ENCODE measurements around the gene WWOX. TPM values are rescaled to one million over a fixed set of nuclear protein-coding genes. Genes with fewer than 3 reads are reported as not detected.

WWOX gene
- total RNA-seq, 6 experiments from 2014 or later: 0.46 to 3.4 (median 1.3) TPM

DNA sequence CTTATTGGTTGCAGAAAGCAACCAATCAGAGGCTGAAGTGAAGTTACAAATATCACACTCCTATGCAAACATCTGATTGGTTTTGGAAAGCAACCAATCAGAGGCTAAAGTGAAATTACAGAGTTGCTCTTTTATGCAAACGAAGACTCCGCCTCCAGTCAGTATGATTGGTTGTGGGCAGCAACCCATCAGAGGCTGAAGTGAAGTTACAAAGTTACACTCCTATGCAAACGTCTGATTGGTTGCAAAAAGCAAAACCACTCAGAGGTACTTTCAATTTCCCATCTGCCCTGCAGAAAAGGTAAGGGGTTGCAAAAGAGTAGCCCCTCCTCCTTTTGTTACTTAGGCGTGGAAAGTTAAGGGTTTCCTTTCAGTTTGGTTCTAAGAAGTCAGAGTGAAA lies 803.8 kb downstream of the WWOX start:
- H3K36me3 Mint-ChIP-seq (ENCODE audit: low read depth): no peaks in the 10 kb centered on the region
- H3K4me3 Mint-ChIP-seq: no peak overlapping the region
- H3K9me3 Mint-ChIP-seq: peaks cover 55% of the 10 kb centered on the region
- no peaks in the 10 kb centered on the region for H3K4me1 Mint-ChIP-seq (ENCODE audit: low read depth)
- H3K27ac Mint-ChIP-seq: no peak overlapping the region
- TF ChIP-seq, protein P1, sequence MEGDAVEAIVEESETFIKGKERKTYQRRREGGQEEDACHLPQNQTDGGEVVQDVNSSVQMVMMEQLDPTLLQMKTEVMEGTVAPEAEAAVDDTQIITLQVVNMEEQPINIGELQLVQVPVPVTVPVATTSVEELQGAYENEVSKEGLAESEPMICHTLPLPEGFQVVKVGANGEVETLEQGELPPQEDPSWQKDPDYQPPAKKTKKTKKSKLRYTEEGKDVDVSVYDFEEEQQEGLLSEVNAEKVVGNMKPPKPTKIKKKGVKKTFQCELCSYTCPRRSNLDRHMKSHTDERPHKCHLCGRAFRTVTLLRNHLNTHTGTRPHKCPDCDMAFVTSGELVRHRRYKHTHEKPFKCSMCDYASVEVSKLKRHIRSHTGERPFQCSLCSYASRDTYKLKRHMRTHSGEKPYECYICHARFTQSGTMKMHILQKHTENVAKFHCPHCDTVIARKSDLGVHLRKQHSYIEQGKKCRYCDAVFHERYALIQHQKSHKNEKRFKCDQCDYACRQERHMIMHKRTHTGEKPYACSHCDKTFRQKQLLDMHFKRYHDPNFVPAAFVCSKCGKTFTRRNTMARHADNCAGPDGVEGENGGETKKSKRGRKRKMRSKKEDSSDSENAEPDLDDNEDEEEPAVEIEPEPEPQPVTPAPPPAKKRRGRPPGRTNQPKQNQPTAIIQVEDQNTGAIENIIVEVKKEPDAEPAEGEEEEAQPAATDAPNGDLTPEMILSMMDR (IDR thresholded peaks at IDR 0.05): no peak
- H3K27me3 Mint-ChIP-seq (ENCODE audit: insufficient read depth): no peaks in the 10 kb centered on the region; the same call in 1 of the 2 replicates
- DNase-seq: no peak

DNA sequence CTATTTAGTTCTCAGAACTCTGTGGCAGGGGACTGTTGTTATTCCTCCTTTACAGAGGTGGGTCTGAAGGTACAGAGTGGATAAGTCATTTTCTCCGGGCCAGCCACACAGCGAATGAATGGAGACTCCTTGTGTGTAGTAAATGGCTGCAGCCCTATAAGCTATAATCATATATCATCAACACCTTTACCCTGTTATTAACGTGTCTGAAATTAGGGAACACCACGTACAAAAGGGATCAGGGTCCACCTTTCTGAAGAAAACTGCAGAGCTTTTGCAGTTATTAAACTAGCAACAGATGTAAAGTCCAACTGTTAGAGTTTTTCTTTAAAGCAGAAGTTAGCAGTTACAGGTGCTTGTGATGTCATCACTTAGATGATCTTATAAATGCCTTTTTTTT lies 804.4 kb downstream of the WWOX start:
- no peak for DNase-seq
- H3K4me1 Mint-ChIP-seq (ENCODE audit: low read depth): no peaks in the 10 kb centered on the region
- H3K27ac Mint-ChIP-seq: no peak overlapping the region
- no peaks in the 10 kb centered on the region; the same call in 1 of the 2 replicates for H3K27me3 Mint-ChIP-seq (ENCODE audit: insufficient read depth)
- TF ChIP-seq, protein P1 (IDR thresholded peaks at IDR 0.05): no peak
- no peak overlapping the region for H3K4me3 Mint-ChIP-seq
- H3K9me3 Mint-ChIP-seq: peaks cover 60% of the 10 kb centered on the region
- no peaks in the 10 kb centered on the region for H3K36me3 Mint-ChIP-seq (ENCODE audit: low read depth)

DNA sequence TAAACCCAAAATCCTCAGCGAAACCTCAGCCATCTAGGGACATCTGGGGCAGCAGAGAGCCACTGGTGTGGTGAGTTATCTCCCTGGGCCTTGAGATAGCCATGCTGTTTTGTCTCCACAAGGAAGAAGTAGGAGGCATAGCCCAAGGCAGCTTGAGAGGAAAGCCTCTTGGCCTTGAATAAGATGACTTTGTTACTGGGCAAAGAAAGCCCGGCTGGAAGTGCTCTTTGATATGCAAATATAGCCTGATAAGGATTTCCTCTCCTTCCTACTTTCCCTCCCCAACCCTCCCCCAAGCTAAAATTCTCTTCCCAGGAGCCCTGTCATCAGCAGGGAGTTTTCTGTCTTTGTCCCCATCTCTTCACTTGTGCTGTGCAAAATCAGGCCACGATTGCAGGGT lies 806.7 kb downstream of the WWOX start:
- no peak for DNase-seq
- no peaks in the 10 kb centered on the region for H3K36me3 Mint-ChIP-seq (ENCODE audit: low read depth)
- no peak overlapping the region for H3K4me3 Mint-ChIP-seq
- H3K9me3 Mint-ChIP-seq: peaks cover 72% of the 10 kb centered on the region
- H3K27me3 Mint-ChIP-seq (ENCODE audit: insufficient read depth): no peaks in the 10 kb centered on the region; the same call in 1 of the 2 replicates
- TF ChIP-seq, protein P1 (IDR thresholded peaks at IDR 0.05): no peak
- no peaks in the 10 kb centered on the region for H3K4me1 Mint-ChIP-seq (ENCODE audit: low read depth)
- no peak overlapping the region for H3K27ac Mint-ChIP-seq

DNA sequence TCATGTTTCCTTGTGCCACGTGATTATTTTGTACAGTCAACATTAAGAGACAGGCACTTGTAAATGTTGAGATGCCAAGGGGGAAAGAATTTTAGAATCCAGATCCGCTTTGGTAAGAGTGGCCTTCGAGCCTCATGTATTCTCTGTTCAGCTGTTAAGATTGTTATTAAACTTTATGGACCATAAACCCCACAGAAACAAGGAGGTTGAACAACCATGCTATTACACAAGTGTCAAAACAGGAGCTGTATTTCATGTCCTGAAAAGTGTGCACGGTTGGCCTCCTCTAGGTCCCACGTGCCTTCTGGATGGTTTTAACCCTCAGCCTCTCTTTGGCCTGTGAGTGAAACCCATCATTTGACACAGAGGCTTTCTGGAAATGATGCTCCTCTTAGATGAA lies 809.8 kb downstream of the WWOX start:
- TF ChIP-seq, protein P1 (IDR thresholded peaks at IDR 0.05): no peak
- H3K9me3 Mint-ChIP-seq: peaks cover 75% of the 10 kb centered on the region
- no peak overlapping the region for H3K27ac Mint-ChIP-seq
- H3K36me3 Mint-ChIP-seq (ENCODE audit: low read depth): no peaks in the 10 kb centered on the region
- no peak overlapping the region for H3K4me3 Mint-ChIP-seq
- H3K27me3 Mint-ChIP-seq (ENCODE audit: insufficient read depth): no peaks in the 10 kb centered on the region; the same call in 1 of the 2 replicates
- no peak for DNase-seq
- no peaks in the 10 kb centered on the region for H3K4me1 Mint-ChIP-seq (ENCODE audit: low read depth)

DNA sequence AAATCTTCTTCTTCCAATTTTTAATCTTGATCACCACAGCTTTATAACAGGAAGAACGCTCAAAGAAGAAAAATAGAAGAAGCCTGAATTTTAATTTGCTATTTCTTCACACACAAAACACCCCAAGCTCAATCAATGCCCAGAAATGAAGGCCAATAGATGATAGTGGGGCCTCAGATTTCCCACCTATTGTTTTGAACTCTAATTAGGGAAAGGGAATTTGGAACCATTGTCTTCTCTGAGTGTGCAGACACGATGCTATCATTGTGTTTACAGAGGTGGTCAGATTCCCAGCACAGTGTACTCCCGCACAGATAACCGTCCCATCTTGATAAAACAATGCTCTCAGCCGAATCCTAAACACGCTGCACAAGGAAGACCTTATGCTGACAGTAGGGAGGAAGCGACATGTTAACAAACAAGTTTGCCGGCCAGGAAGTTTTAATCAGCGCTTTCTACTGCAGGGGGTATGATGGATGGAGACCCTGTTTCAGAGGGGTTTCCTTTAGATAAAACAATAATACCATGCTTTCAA lies 816.4 kb downstream of the WWOX start:
- Mint-ChIP-seq H3K36me3 (ENCODE audit: low read depth) (no peaks in the 10 kb centered on the region), H3K9me3 (peaks cover 57% of the 10 kb centered on the region), H3K4me3 (no peak overlapping the region), H3K27me3 (ENCODE audit: insufficient read depth) (no peaks in the 10 kb centered on the region), H3K4me1 (ENCODE audit: low read depth) (no peaks in the 10 kb centered on the region), H3K27ac (no peak overlapping the region)
- DNase-seq: no peak
- TF ChIP-seq, protein P1 (IDR thresholded peaks at IDR 0.05): no peak
